Mucosa of descending colon (tissue), 3 donors: Measurements from ENCODE around the gene SYT8. TPM values are rescaled to one million over a fixed set of nuclear protein-coding genes. Genes with fewer than 3 reads are reported as not detected.

ENCODE experiments used
- ATAC-seq: fragments of 200-7000 bp; cut with Tn5 transposase; one replicate; pipeline ENCODE4 v1.9.1; 2020; ENCODE audit warnings: mild to moderate bottlenecking, moderate library complexity
- DNase-seq, 3 donors: peaks; one replicate each; pipeline ENCODE4 v3.0.0-alpha.2; 2020
- H3K36me3 ChIP-seq: fragments of 200-600 bp; one replicate; pipeline ENCODE4 v1.8.0; 2021; ENCODE audit warnings: low read depth, mild to moderate bottlenecking
- H3K4me1 ChIP-seq: fragments of 200-600 bp; one replicate; pipeline ENCODE4 v1.8.0; 2021; ENCODE audit warnings: low read depth, mild to moderate bottlenecking
- H3K4me3 ChIP-seq: fragments of 200-600 bp; one replicate; pipeline ENCODE4 v1.8.0; 2021; ENCODE audit warnings: mild to moderate bottlenecking
- H3K9me3 ChIP-seq: fragments of 200-600 bp; one replicate; pipeline ENCODE4 v1.8.0; 2021; ENCODE audit warnings: mild to moderate bottlenecking
- CTCF ChIP-seq: fragments of 200-600 bp; IDR thresholded peaks from one replicate; pipeline ENCODE4 v1.8.0; 2022; ENCODE audit warnings: antibody characterized with exemption, mild to moderate bottlenecking
- intact Hi-C, 2 donors: fragments of 100-400 bp; cut with DNase I in 1 of 2; cut with micrococcal nuclease in 1 of 2; formaldehyde crosslinking; loops; one replicate each; pipeline versions ENCODE4 v1.11.0 to v1.11.1; 2022; cut with DNase I, micrococcal nuclease
- total RNA-seq, 3 donors: library from RNA; stranded (reverse); fragmentation: NEBNext Ultra II Directional in 2 of 3; extraction: Animal tissue kit (Norgen Biotek cat#: 25700) in 2 of 3; gene quantifications; one replicate each; pipeline versions ENCODE4 v1.2.1 to v1.2.4, GENCODE V29; 2021 to 2023
- donor health status: DM: no; HTN: no; CAD: no; lungs with moderate emphysema.
- donor health status: DM: no; HTN: no; CAD: no.
- donor health status: DM: no; HTN: yes; CAD: no.

The SYT8 gene
- total RNA-seq, 3 donors from 2014 or later, result 0.98 to 2.4 (median 2.1) TPM

GRCh38 chr11:1852877-1853276 is 18.1 kb downstream of the SYT8 start, which contains the start of gene LSP1:
LSP1 (plus strand) TSS chr11:1853084; CDS start chr11:1853145, 61 bp downstream.
- intact Hi-C loops, result no loop called here
- H3K4me3 ChIP-seq, result peak within 1 kb of the TSS; percentile 19
- H3K36me3 ChIP-seq, result no peaks in the 10 kb centered on the region
- ATAC-seq, result peak; percentile 71
- H3K9me3 ChIP-seq, result no peaks in the 10 kb centered on the region
- no peaks in the 10 kb centered on the region for H3K4me1 ChIP-seq
- peak; percentile 66 to 85 (median 70) for DNase-seq
- no peak for TF ChIP-seq CTCF

DNA sequence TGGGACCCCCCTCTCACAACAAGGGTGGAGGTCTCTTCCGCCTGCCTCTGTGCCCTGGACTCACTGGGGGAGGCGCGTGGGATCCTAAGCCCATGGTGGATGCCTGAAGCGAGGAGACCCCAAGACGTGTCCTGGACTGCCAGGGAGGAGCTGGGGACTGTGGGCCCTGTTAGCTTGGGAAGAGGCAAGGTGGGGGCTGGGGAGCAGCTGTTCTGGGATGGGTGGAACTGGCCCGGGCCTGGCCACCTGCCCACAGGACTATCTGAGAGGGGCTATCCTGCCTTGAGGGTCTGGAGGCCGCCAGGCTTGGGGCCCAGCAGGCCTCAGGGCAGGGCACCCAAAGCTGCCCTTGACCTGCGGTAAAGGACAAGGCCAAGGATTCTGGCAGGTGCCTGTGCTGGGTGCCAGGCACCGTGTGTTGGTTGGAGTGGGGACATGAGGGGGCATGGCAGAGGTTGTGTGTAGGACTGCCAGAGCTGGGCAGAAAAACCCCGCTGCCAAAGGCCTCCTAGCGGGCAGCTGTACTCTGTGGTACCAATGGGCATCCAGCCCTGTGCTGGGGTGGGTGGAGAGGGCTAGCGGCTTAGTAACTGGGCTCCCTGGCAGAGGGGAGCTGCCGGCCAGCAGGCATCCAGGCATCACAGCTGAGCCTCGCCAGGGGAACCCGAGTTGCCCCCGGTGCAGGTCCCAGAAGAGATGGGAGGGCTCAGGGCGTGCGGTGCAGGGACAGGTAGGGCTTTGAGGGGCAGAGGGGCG is 18.8 kb downstream of the SYT8 start:
- TF ChIP-seq CTCF, result no peak
- no peaks in the 10 kb centered on the region for H3K36me3 ChIP-seq
- H3K9me3 ChIP-seq, result no peaks in the 10 kb centered on the region
- peak; percentile 20 for ATAC-seq
- DNase-seq, result peak in 1 of 3 donors; percentile 61
- H3K4me1 ChIP-seq, result no peaks in the 10 kb centered on the region
- H3K4me3 ChIP-seq, result peak overlapping the region; percentile 19
- intact Hi-C loops, result no loop called here

GRCh38 chr11:1854132-1854948 is 19.6 kb downstream of the SYT8 start:
- Histone ChIP-seq H3K4me1 (no peaks in the 10 kb centered on the region), H3K9me3 (no peaks in the 10 kb centered on the region), H3K4me3 (no peak overlapping the region), H3K36me3 (no peaks in the 10 kb centered on the region)
- TF ChIP-seq CTCF, result no peak
- DNase-seq, result peak in 1 of 3 donors; percentile 64
- peak; percentile 22 for ATAC-seq
- intact Hi-C loops, result no loop called here

- Histone ChIP-seq H3K36me3 (no peaks in the 10 kb centered on the region), H3K4me3 (no peak overlapping the region), H3K4me1 (no peaks in the 10 kb centered on the region), H3K9me3 (no peaks in the 10 kb centered on the region)
- intact Hi-C loops, result no loop called here
- no peak for ATAC-seq
- peak in 1 of 3 donors; percentile 62 for DNase-seq
- TF ChIP-seq CTCF, result no peak
These were observed 20.4 kb downstream of the SYT8 start for GRCh38 chr11:1854949-1855885.

GRCh38 chr11:1855886-1856265 is 21.1 kb downstream of the SYT8 start:
- Histone ChIP-seq H3K9me3 (no peaks in the 10 kb centered on the region), H3K36me3 (no peaks in the 10 kb centered on the region), H3K4me3 (no peak overlapping the region), H3K4me1 (no peaks in the 10 kb centered on the region)
- no peak for TF ChIP-seq CTCF
- intact Hi-C loops, result no loop called here
- DNase-seq (peak in 1 of 3 donors; percentile 52), ATAC-seq (no peak)
